ENCODE results near the gene HCRT. TPM values are rescaled to one million over a fixed set of nuclear protein-coding genes. Genes with fewer than 3 reads are reported as not detected.

HCRT gene
- total RNA-seq, 1 donor from 2014 or later: not detected

- H3K27me3 Mint-ChIP-seq (ENCODE audit: low read depth, unreplicated experiment): no peaks in the 10 kb centered on the region
- H3K9me3 Mint-ChIP-seq (ENCODE audit: unreplicated experiment): no peaks in the 10 kb centered on the region
- no peaks in the 10 kb centered on the region for H3K9me3 ChIP-seq (ENCODE audit: insufficient read depth, low read depth, low read length)
- no peak overlapping the region for H2AFZ ChIP-seq (ENCODE audit: low read depth, low read length)
- no peak overlapping the region for H3K4me3 Mint-ChIP-seq (ENCODE audit: unreplicated experiment)
- no peak overlapping the region for H3K27ac Mint-ChIP-seq (ENCODE audit: unreplicated experiment)
- no peak overlapping the region for H3K27ac ChIP-seq (ENCODE audit: low read depth, low read length)
- H3K9ac ChIP-seq (ENCODE audit: low read length): no peak overlapping the region
- TF ChIP-seq CTCF (IDR thresholded peaks at IDR 0.05; ENCODE audit: insufficient read depth, low read depth, low read length) (no peak), EZH2 (IDR thresholded peaks at IDR 0.05; ENCODE audit: insufficient read depth, low read length) (no peak)
- no peaks in the 10 kb centered on the region for H3K4me1 ChIP-seq (ENCODE audit: insufficient read depth, low read length)
- peaks cover 2% of the 10 kb centered on the region for H3K4me1 Mint-ChIP-seq (ENCODE audit: low read depth, unreplicated experiment)
- H3K36me3 Mint-ChIP-seq (ENCODE audit: low read depth, unreplicated experiment): no peaks in the 10 kb centered on the region
- FAIRE-seq (no peak), DNase-seq (ENCODE audit: low read depth) (peak; percentile 64)
- no peaks in the 10 kb centered on the region for H3K36me3 ChIP-seq (ENCODE audit: insufficient read depth, low read length)
- peaks cover 34% of the 10 kb centered on the region for H4K20me1 ChIP-seq (ENCODE audit: insufficient read depth, low read length)
- H3K79me2 ChIP-seq (ENCODE audit: insufficient read depth, low read length): peaks cover 56% of the 10 kb centered on the region
- no peak overlapping the region for H3K4me2 ChIP-seq (ENCODE audit: low read length)
- H3K4me3 ChIP-seq (ENCODE audit: insufficient read depth, low read depth, low read length): no peak overlapping the region
- no peaks in the 10 kb centered on the region for H3K27me3 ChIP-seq (ENCODE audit: insufficient read depth, low read length)
Observed at GRCh38 chr17:42233156-42233555, 47.9 kb upstream of the HCRT start.

- no peak overlapping the region for H3K9ac ChIP-seq (ENCODE audit: low read length)
Observed at GRCh38 chr17:42230225-42230624, 45.0 kb upstream of the HCRT start.

More at GRCh38 chr17:42230225-42230624, 45.0 kb upstream of the HCRT start:
- Mint-ChIP-seq H3K4me1 (ENCODE audit: low read depth, unreplicated experiment) (peaks cover 6% of the 10 kb centered on the region), H3K9me3 (ENCODE audit: unreplicated experiment) (no peaks in the 10 kb centered on the region), H3K4me3 (ENCODE audit: unreplicated experiment) (no peak overlapping the region), H3K27me3 (ENCODE audit: low read depth, unreplicated experiment) (no peaks in the 10 kb centered on the region), H3K27ac (ENCODE audit: unreplicated experiment) (no peak overlapping the region), H3K36me3 (ENCODE audit: low read depth, unreplicated experiment) (peaks cover 1% of the 10 kb centered on the region)
- Histone ChIP-seq H3K27me3 (ENCODE audit: insufficient read depth, low read length) (no peaks in the 10 kb centered on the region), H3K4me3 (ENCODE audit: insufficient read depth, low read depth, low read length) (no peak overlapping the region), H3K4me1 (ENCODE audit: insufficient read depth, low read length) (no peaks in the 10 kb centered on the region), H3K27ac (ENCODE audit: low read depth, low read length) (no peak overlapping the region), H3K4me2 (ENCODE audit: low read length) (no peak overlapping the region), H3K79me2 (ENCODE audit: insufficient read depth, low read length) (peaks cover 32% of the 10 kb centered on the region), H4K20me1 (ENCODE audit: insufficient read depth, low read length) (peaks cover 25% of the 10 kb centered on the region), H3K9me3 (ENCODE audit: insufficient read depth, low read depth, low read length) (no peaks in the 10 kb centered on the region), H3K36me3 (ENCODE audit: insufficient read depth, low read length) (no peaks in the 10 kb centered on the region), H2AFZ (ENCODE audit: low read depth, low read length) (no peak overlapping the region)
- TF ChIP-seq EZH2 (IDR thresholded peaks at IDR 0.05; ENCODE audit: insufficient read depth, low read length) (no peak), CTCF (IDR thresholded peaks at IDR 0.05; ENCODE audit: insufficient read depth, low read depth, low read length) (no peak)
- no peak for DNase-seq (ENCODE audit: low read depth)
- FAIRE-seq: no peak
